Fibroblast of lung (primary cell): Measurements from ENCODE around the gene MEGF6.

Experiments
- EZH2 ChIP-seq: IDR thresholded peaks from 2 replicates; pipeline ENCODE4 v1.5.1; 2012; ENCODE audit warnings: low read length, control low read depth, mild to moderate bottlenecking; ENCODE audit errors: missing control alignments
- TF ChIP-seq, protein P1 (sequence below), 2 donors: IDR thresholded peaks in 1 of 2; conservative IDR thresholded peaks in 1 of 2; 1 replicate in 1 of 2; 2 replicates in 1 of 2; pipeline ENCODE4 v1.5.1; 2011 to 2012; ENCODE audit warnings: low read length in 2 of 2, control low read depth in 1 of 2, inconsistent platforms in 1 of 2, low read depth in 1 of 2, mild to moderate bottlenecking in 1 of 2

GRCh38 chr1:3608154-3608553 lies 3.2 kb downstream of the MEGF6 start:
- TF ChIP-seq, protein P1, sequence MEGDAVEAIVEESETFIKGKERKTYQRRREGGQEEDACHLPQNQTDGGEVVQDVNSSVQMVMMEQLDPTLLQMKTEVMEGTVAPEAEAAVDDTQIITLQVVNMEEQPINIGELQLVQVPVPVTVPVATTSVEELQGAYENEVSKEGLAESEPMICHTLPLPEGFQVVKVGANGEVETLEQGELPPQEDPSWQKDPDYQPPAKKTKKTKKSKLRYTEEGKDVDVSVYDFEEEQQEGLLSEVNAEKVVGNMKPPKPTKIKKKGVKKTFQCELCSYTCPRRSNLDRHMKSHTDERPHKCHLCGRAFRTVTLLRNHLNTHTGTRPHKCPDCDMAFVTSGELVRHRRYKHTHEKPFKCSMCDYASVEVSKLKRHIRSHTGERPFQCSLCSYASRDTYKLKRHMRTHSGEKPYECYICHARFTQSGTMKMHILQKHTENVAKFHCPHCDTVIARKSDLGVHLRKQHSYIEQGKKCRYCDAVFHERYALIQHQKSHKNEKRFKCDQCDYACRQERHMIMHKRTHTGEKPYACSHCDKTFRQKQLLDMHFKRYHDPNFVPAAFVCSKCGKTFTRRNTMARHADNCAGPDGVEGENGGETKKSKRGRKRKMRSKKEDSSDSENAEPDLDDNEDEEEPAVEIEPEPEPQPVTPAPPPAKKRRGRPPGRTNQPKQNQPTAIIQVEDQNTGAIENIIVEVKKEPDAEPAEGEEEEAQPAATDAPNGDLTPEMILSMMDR (conservative IDR thresholded peaks at IDR 0.05 in 1 of 2, IDR thresholded peaks at IDR 0.05 in 1 of 2; ENCODE audit: low read depth in 1 of 2, low read length in 2 of 2): no peak
- TF ChIP-seq EZH2: no peak
